Osteocyte (in vitro differentiated cells): ENCODE measurements around the gene FJX1. TPM values are rescaled to one million over a fixed set of nuclear protein-coding genes. Genes with fewer than 3 reads are reported as not detected.
A peak's percentile ranks its signal among the peaks of the same experiment; 100 is the strongest.

Experiments used
- DNase-seq: peaks from one replicate; pipeline ENCODE4 v3.0.0; 2021; ENCODE audit warnings: mixed read lengths; ENCODE audit not compliant: unreplicated experiment; ENCODE audit errors: extremely low spot score
- H3K27ac Mint-ChIP-seq: one replicate; pipeline ENCODE4 v1.8.0; 2021; ENCODE audit warnings: mild to moderate bottlenecking, mixed read lengths; ENCODE audit not compliant: unreplicated experiment
- H3K27me3 Mint-ChIP-seq: one replicate; pipeline ENCODE4 v1.8.0; 2021; ENCODE audit warnings: mixed read lengths; ENCODE audit not compliant: unreplicated experiment
- H3K36me3 Mint-ChIP-seq: one replicate; pipeline ENCODE4 v1.8.0; 2021; ENCODE audit warnings: mixed read lengths; ENCODE audit not compliant: unreplicated experiment
- H3K4me1 Mint-ChIP-seq: one replicate; pipeline ENCODE4 v1.8.0; 2021; ENCODE audit warnings: mixed read lengths; ENCODE audit not compliant: unreplicated experiment
- H3K4me3 Mint-ChIP-seq: one replicate; pipeline ENCODE4 v1.8.0; 2021; ENCODE audit warnings: mild to moderate bottlenecking, moderate library complexity, mixed read lengths; ENCODE audit not compliant: unreplicated experiment
- H3K9me3 Mint-ChIP-seq: one replicate; pipeline ENCODE4 v1.8.0; 2021; ENCODE audit warnings: mixed read lengths; ENCODE audit not compliant: unreplicated experiment
- CTCF ChIP-seq: fragments of 200-600 bp; sonication (generic); IDR thresholded peaks from 2 replicates; pipeline ENCODE4 v1.5.0; 2021; ENCODE audit warnings: antibody characterized with exemption, mild to moderate bottlenecking, moderate library complexity
- total RNA-seq: library from RNA; stranded (reverse); gene quantifications from 2 replicates; pipeline ENCODE4 v1.2.1, GENCODE V29; 2021

FJX1 gene
- total RNA-seq, 1 donor from 2014 or later = 21.6 TPM

- Mint-ChIP-seq H3K36me3 (no peaks in the 10 kb centered on the region), H3K4me1 (peaks cover 18% of the 10 kb centered on the region), H3K4me3 (no peak overlapping the region), H3K27me3 (no peaks in the 10 kb centered on the region), H3K9me3 (no peaks in the 10 kb centered on the region), H3K27ac (no peak overlapping the region)
- TF ChIP-seq CTCF = no peak
- DNase-seq = no peak
Measured at GRCh38 chr11:35594680-35595079, 23.6 kb upstream of the FJX1 start.

GRCh38 chr11:35598254-35599125, 19.8 kb upstream of the FJX1 start:
- DNase-seq = no peak
- Mint-ChIP-seq H3K27me3 (no peaks in the 10 kb centered on the region), H3K27ac (peak overlapping the region; percentile 0), H3K9me3 (no peaks in the 10 kb centered on the region), H3K4me1 (peaks cover 4% of the 10 kb centered on the region), H3K4me3 (no peak overlapping the region), H3K36me3 (no peaks in the 10 kb centered on the region)
- no peak for TF ChIP-seq CTCF

- H3K36me3 Mint-ChIP-seq = no peaks in the 10 kb centered on the region
Measured at GRCh38 chr11:35600331-35600838, 17.9 kb upstream of the FJX1 start.

GRCh38 chr11:35602160-35602793, 16.0 kb upstream of the FJX1 start:
- no peaks in the 10 kb centered on the region for H3K27me3 Mint-ChIP-seq
- no peaks in the 10 kb centered on the region for H3K9me3 Mint-ChIP-seq
- no peak overlapping the region for H3K4me3 Mint-ChIP-seq
- no peaks in the 10 kb centered on the region for H3K36me3 Mint-ChIP-seq
- no peak for DNase-seq
- no peak overlapping the region for H3K27ac Mint-ChIP-seq
- H3K4me1 Mint-ChIP-seq = peaks cover 4% of the 10 kb centered on the region
- no peak for TF ChIP-seq CTCF

More at GRCh38 chr11:35600331-35600838, 17.9 kb upstream of the FJX1 start:
- no peaks in the 10 kb centered on the region for H3K27me3 Mint-ChIP-seq
- H3K9me3 Mint-ChIP-seq = no peaks in the 10 kb centered on the region
- no peak overlapping the region for H3K27ac Mint-ChIP-seq
- TF ChIP-seq CTCF = no peak
- peaks cover 4% of the 10 kb centered on the region for H3K4me1 Mint-ChIP-seq
- DNase-seq = no peak
- no peak overlapping the region for H3K4me3 Mint-ChIP-seq

- no peaks in the 10 kb centered on the region for H3K36me3 Mint-ChIP-seq
- no peaks in the 10 kb centered on the region for H3K27me3 Mint-ChIP-seq
- TF ChIP-seq CTCF = no peak
- H3K4me3 Mint-ChIP-seq = no peak overlapping the region
- H3K4me1 Mint-ChIP-seq = peaks cover 4% of the 10 kb centered on the region
- H3K27ac Mint-ChIP-seq = no peak overlapping the region
- no peaks in the 10 kb centered on the region for H3K9me3 Mint-ChIP-seq
- no peak for DNase-seq
Measured at GRCh38 chr11:35602979-35603378, 15.3 kb upstream of the FJX1 start.
